Measurements from ENCODE around the gene NUMBL. TPM values are rescaled to one million over a fixed set of nuclear protein-coding genes. Genes with fewer than 3 reads are reported as not detected.

Gene NUMBL
- total and polyA plus RNA-seq, 5 experiments from 2014 or later = 0.80 to 16.9 (median 1.2) TPM

- ATAC-seq (no peak), DNase-seq (no peak)
- Mint-ChIP-seq H3K27ac (peak overlapping the region in 1 of 10 donors; percentile 49), H3K4me3 (peak overlapping the region in 1 of 10 donors; percentile 2), H3K9me3 (no peaks in the 10 kb centered on the region), H3K27me3 (no peaks in the 10 kb centered on the region), H3K36me3 (peaks cover 0 to 30% (median 13%) of the 10 kb centered on the region in 3 donors), H3K4me1 (peaks cover 18 to 48% (median 40%) of the 10 kb centered on the region in 4 donors)
- POLR2A ChIA-PET = interaction anchor here (0.6 kb wide), 1 partner anchor 13 kb away, joined by 3 read pairs; no protein-coding TSS in a partner anchor
These were observed 33.3 kb upstream of the NUMBL start for GRCh38 chr19:40723661-40724254.

GRCh38 chr19:40721936-40722661, 31.6 kb upstream of the NUMBL start:
- H3K4me1 Mint-ChIP-seq = peaks cover 22 to 58% (median 52%) of the 10 kb centered on the region in 4 donors
- POLR2A ChIA-PET = interaction anchor here (0.6 kb wide), 2 partner anchors 79 to 392 kb away, joined by 3 to 6 read pairs; partner anchors contain the start of gene CYP2F1
- H3K27me3 Mint-ChIP-seq = no peaks in the 10 kb centered on the region
- H3K36me3 Mint-ChIP-seq = peaks cover 0 to 28% (median 8%) of the 10 kb centered on the region in 3 donors
- no peaks in the 10 kb centered on the region for H3K9me3 Mint-ChIP-seq
- no peak for ATAC-seq
- no peak for DNase-seq
- peak overlapping the region in 1 of 10 donors; percentile 37 for H3K27ac Mint-ChIP-seq
- peak overlapping the region in 2 of 10 donors; percentile 12 to 18 for H3K4me3 Mint-ChIP-seq

- no peaks in the 10 kb centered on the region for H3K9me3 Mint-ChIP-seq
- H3K4me1 Mint-ChIP-seq = peaks cover 25 to 65% (median 59%) of the 10 kb centered on the region in 4 donors
- H3K4me3 Mint-ChIP-seq = peak overlapping the region in 6 of 10 donors; percentile 60 to 87 (median 72)
- no peaks in the 10 kb centered on the region for H3K27me3 Mint-ChIP-seq
- POLR2A ChIA-PET = interaction anchor here (0.6 to 0.9 kb wide), 3 partner anchors 28 to 393 kb away, joined by 3 to 6 read pairs (median 3); partner anchors contain the start of genes CYP2F1 and EGLN2
- DNase-seq (no peak), ATAC-seq (no peak)
- H3K27ac Mint-ChIP-seq = peak overlapping the region in 3 of 10 donors; percentile 31 to 83 (median 72)
- peaks cover 0 to 21% (median under 1%) of the 10 kb centered on the region in 3 donors for H3K36me3 Mint-ChIP-seq
These were observed 30.7 kb upstream of the NUMBL start for GRCh38 chr19:40721140-40721486.

- POLR2A ChIA-PET = interaction anchor here (1.0 kb wide), 1 partner anchor 31 kb away, joined by 4 read pairs; the partner anchor contains the start of gene ACTMAP
- Mint-ChIP-seq H3K4me1 (peaks cover 37 to 80% (median 74%) of the 10 kb centered on the region in 4 donors), H3K9me3 (no peaks in the 10 kb centered on the region), H3K27me3 (no peaks in the 10 kb centered on the region), H3K27ac (peak overlapping the region in 4 of 10 donors; percentile 19 to 95 (median 36)), H3K4me3 (peak overlapping the region; percentile 33 to 94 (median 72)), H3K36me3 (peaks cover 0 to 12% (median 0%) of the 10 kb centered on the region in 3 donors)
- no peak for DNase-seq
- no peak for ATAC-seq
These were observed 29.0 kb upstream of the NUMBL start for GRCh38 chr19:40719414-40719894.

- no peaks in the 10 kb centered on the region for H3K27me3 Mint-ChIP-seq
- peaks cover 39 to 81% (median 76%) of the 10 kb centered on the region in 4 donors for H3K4me1 Mint-ChIP-seq
- H3K9me3 Mint-ChIP-seq = no peaks in the 10 kb centered on the region
- peak overlapping the region in 9 of 10 donors; percentile 28 to 99 (median 91) for H3K27ac Mint-ChIP-seq
- DNase-seq = peak in 1 of 10 donors; percentile 2
- H3K4me3 Mint-ChIP-seq = peak overlapping the region; percentile 80 to 98 (median 90)
- peaks cover 0 to 12% (median 0%) of the 10 kb centered on the region in 3 donors for H3K36me3 Mint-ChIP-seq
- ATAC-seq = no peak
- POLR2A ChIA-PET = interaction anchor here (1.0 kb wide), 1 partner anchor 31 kb away, joined by 4 read pairs; the partner anchor contains the start of gene ACTMAP
These were observed 28.4 kb upstream of the NUMBL start for GRCh38 chr19:40718774-40719391.

GRCh38 chr19:40717880-40718773, 27.7 kb upstream of the NUMBL start:
- Mint-ChIP-seq H3K27me3 (no peaks in the 10 kb centered on the region), H3K36me3 (peaks cover 0 to 7% (median 0%) of the 10 kb centered on the region in 3 donors), H3K27ac (peak overlapping the region; percentile 79 to 99 (median 92)), H3K9me3 (no peaks in the 10 kb centered on the region), H3K4me3 (peak overlapping the region; percentile 80 to 98 (median 90)), H3K4me1 (peaks cover 38 to 78% (median 76%) of the 10 kb centered on the region in 4 donors)
- ATAC-seq = no peak
- DNase-seq = no peak
- POLR2A ChIA-PET = interaction anchor here (0.6 to 2.5 kb wide), 8 partner anchors 10 to 545 kb away, joined by 3 to 23 read pairs (median 4); partner anchors contain the start of genes ACTMAP, RAB4B and SNRPA

- Mint-ChIP-seq H3K27ac (peak overlapping the region in 7 of 10 donors; percentile 40 to 91 (median 69)), H3K27me3 (no peaks in the 10 kb centered on the region), H3K9me3 (no peaks in the 10 kb centered on the region), H3K36me3 (peaks cover 0 to 8% (median 0%) of the 10 kb centered on the region in 3 donors), H3K4me3 (peak overlapping the region; percentile 68 to 98 (median 86)), H3K4me1 (peaks cover 35 to 78% (median 75%) of the 10 kb centered on the region in 4 donors)
- POLR2A ChIA-PET = interaction anchor here (0.5 to 2.5 kb wide), 11 partner anchors 9 to 546 kb away, joined by 3 to 23 read pairs (median 4); partner anchors contain the start of genes ACTMAP, EGLN2, RAB4B and SNRPA
- DNase-seq (peak in 1 of 10 donors; percentile 14), ATAC-seq (no peak)
These were observed 27.0 kb upstream of the NUMBL start for GRCh38 chr19:40717325-40717879.

GRCh38 chr19:40716482-40717324, 26.3 kb upstream of the NUMBL start, which contains the start of the genes COQ8B and ITPKC:
TSS of gene COQ8B (minus strand) at chr19:40716886. CDS start at chr19:40714632, 2,254 bp downstream.
TSS of gene ITPKC (plus strand) at chr19:40717112. CDS start at chr19:40717136, 24 bp downstream.
- Mint-ChIP-seq H3K27me3 (no peaks in the 10 kb centered on the region), H3K9me3 (no peaks in the 10 kb centered on the region), H3K27ac (peak within 1 kb of the TSS; percentile 90 to 100 (median 98)), H3K4me3 (peak within 1 kb of the TSS; percentile 80 to 98 (median 92)), H3K36me3 (peaks cover 0 to 12% (median under 1%) of the 10 kb centered on the region in 3 donors), H3K4me1 (peaks cover 32 to 74% (median 70%) of the 10 kb centered on the region in 4 donors)
- ATAC-seq (peak; percentile 58 to 72), DNase-seq (peak; percentile 99 to 100 (median 99))
- POLR2A ChIA-PET = interaction anchor here (0.5 to 2.5 kb wide), 12 partner anchors 9 to 1313 kb away, joined by 3 to 23 read pairs (median 4); partner anchors contain the start of genes ACTMAP, EGLN2, RAB4B and SNRPA

- Mint-ChIP-seq H3K27me3 (no peaks in the 10 kb centered on the region), H3K4me3 (peak overlapping the region; percentile 80 to 94 (median 90)), H3K36me3 (peaks cover 4 to 18% (median 4%) of the 10 kb centered on the region in 3 donors), H3K4me1 (peaks cover 35 to 72% (median 67%) of the 10 kb centered on the region in 4 donors), H3K9me3 (no peaks in the 10 kb centered on the region), H3K27ac (peak overlapping the region; percentile 90 to 100 (median 98))
- POLR2A ChIA-PET = interaction anchor here (0.9 to 2.5 kb wide), 7 partner anchors 34 to 1312 kb away, joined by 3 to 23 read pairs (median 17); partner anchors contain the start of genes ACTMAP, EGLN2, RAB4B and SNRPA
- peak in 9 of 10 donors; percentile 26 to 84 (median 35) for DNase-seq
- peak in 1 of 2 donors; percentile 20 for ATAC-seq
These were observed 25.6 kb upstream of the NUMBL start for GRCh38 chr19:40716031-40716481.

Measured in naive thymus-derived CD8-positive, alpha-beta T cell (primary cell).